IPS DF 6.9 (cell line): ENCODE data around the gene DDIT4.
"Not testable (repeated sequence)": the region's sequence is repeated elsewhere in the genome, so short reads cannot be mapped to it uniquely, and the experiment has no call there.

Source experiments
- DNase-seq: peaks from one replicate; pipeline ENCODE4 v3.0.0-alpha.2; 2013; ENCODE audit warnings: low read depth, low spot score
- H3K27ac ChIP-seq: one replicate; pipeline ENCODE4 v1.5.1; 2013; ENCODE audit warnings: low read length, control low read depth
- H3K27me3 ChIP-seq: 2 replicates; pipeline ENCODE4 v1.6.1; 2013; ENCODE audit warnings: mild to moderate bottlenecking, low read length; ENCODE audit not compliant: control insufficient read depth, insufficient read depth
- H3K36me3 ChIP-seq: 2 replicates; pipeline ENCODE4 v1.6.1; 2013; ENCODE audit warnings: low read length; ENCODE audit not compliant: control insufficient read depth, insufficient read depth
- H3K4me1 ChIP-seq: 2 replicates; pipeline ENCODE4 v1.6.1; 2013; ENCODE audit warnings: low read length; ENCODE audit not compliant: control insufficient read depth, insufficient read depth
- H3K4me3 ChIP-seq: 2 replicates; pipeline ENCODE4 v1.5.1; 2013; ENCODE audit warnings: mild to moderate bottlenecking, low read length
- H3K9me3 ChIP-seq: 2 replicates; pipeline ENCODE4 v1.6.1; 2013; ENCODE audit warnings: low read length, inconsistent platforms; ENCODE audit not compliant: control insufficient read depth, insufficient read depth
- WGBS: extraction: QIAGEN DNeasy Blood & Tissue Kit; methylation state at CpG from one replicate; pipeline ENCODE4 v1.1.7; 2013; ENCODE audit warnings: mixed read lengths, missing lambda C conversion rate; ENCODE audit not compliant: insufficient read length, insufficient coverage; 5-methylcytosine and 5-hydroxymethylcytosine counted together

DDIT4 gene, protein sequence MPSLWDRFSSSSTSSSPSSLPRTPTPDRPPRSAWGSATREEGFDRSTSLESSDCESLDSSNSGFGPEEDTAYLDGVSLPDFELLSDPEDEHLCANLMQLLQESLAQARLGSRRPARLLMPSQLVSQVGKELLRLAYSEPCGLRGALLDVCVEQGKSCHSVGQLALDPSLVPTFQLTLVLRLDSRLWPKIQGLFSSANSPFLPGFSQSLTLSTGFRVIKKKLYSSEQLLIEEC

DNA sequence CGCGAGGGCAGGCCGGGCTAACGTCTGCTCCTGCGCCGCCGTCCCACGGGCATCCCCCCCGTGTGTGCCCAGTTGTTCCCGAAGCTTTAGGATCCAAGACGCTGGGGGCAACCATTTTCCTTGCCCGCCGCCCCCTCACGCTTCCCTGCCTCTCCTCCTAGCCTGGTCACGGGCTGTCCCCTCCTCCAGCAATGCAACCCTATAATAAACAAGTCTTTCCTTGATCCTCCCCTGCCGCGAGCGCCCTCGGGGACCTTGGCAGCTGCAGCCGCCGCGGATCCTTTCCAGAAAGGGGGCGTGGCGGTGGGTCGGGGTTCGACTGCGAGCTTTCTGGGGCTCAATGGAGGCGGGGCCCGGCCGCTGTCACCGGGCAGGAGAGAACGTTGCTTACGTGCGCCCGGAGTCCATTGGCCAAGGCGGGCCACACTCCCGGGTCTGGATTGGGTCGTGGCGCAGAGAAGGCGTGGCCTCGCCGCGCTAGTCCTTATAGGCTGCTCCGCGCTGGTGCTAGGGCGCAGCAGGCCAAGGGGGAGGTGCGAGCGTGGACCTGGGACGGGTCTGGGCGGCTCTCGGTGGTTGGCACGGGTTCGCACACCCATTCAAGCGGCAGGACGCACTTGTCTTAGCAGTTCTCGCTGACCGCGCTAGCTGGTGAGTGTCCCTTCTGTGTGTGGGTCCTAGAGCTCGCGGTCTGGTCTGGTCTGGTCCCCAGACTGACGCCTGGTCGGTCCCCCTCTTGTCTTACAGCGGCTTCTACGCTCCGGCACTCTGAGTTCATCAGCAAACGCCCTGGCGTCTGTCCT lies at the start of gene DDIT4:
Gene DDIT4 (plus strand): TSS at position 515 of the 803 bp plus-strand sequence. CDS start 293 bp downstream, outside the sequence.
- DNase-seq, result peak; percentile 98
- H3K36me3 ChIP-seq, result peaks cover 3% of the 10 kb centered on the region; the same call in 1 of the 2 replicates
- H3K4me1 ChIP-seq, result peaks cover 3% of the 10 kb centered on the region
- H3K27me3 ChIP-seq, result no peaks in the 10 kb centered on the region
- no CpG with 5 or more reads among the region's 67 CpGs for WGBS
- no peak within 1 kb of the TSS for H3K27ac ChIP-seq
- H3K4me3 ChIP-seq, result peak within 1 kb of the TSS; percentile 69
- no peaks in the 10 kb centered on the region for H3K9me3 ChIP-seq

- not testable (repeated sequence) for DNase-seq, H3K27me3 ChIP-seq, H3K9me3 ChIP-seq, H3K4me3 ChIP-seq, H3K27ac ChIP-seq, H3K4me1 ChIP-seq, H3K36me3 ChIP-seq
- WGBS, result no CpG with 5 or more reads among the region's 6 CpGs
These were observed 49.5 kb upstream of the DDIT4 start for GRCh38 chr10:72224191-72224590.

DNA sequence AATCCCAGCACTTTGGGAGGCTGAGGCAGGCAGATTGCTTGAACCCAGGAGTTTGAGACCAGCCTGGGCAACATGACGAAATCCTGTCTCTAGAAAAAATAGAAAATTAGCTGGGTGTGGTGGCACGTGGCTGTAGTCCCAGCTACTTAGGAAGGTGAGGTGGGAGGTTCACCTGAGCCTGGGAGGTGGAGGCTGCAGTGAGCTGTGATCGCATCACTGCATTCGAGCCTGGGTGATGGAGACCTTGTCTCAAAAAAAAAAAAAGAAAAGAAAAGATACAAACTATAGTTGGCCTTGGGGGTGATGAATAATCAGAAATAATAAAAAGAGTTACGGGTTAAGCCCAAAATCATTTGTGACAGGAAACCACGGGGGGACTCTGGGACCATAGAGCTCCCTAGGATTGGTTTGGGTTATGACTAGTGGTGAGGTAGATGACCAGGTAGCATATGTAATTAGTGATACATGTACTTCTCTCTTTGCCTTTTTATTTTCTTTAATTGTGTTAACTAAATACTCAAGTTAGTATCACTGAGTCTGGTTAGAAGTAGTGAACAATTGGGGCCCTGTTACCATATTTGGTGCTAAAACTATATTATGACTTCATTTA lies 47.2 kb upstream of the DDIT4 start:
- no CpG with 5 or more reads among the region's 6 CpGs for WGBS
- no peak overlapping the region for H3K27ac ChIP-seq
- H3K36me3 ChIP-seq, result no peaks in the 10 kb centered on the region; the same call in 1 of the 2 replicates
- H3K27me3 ChIP-seq, result no peaks in the 10 kb centered on the region
- H3K4me3 ChIP-seq, result no peak overlapping the region
- peaks cover 2% of the 10 kb centered on the region; the same call in 1 of the 2 replicates for H3K4me1 ChIP-seq
- no peaks in the 10 kb centered on the region for H3K9me3 ChIP-seq
- no peak for DNase-seq

- Histone ChIP-seq H3K36me3 (peaks cover under 1% of the 10 kb centered on the region; the same call in 1 of the 2 replicates), H3K4me3 (no peak overlapping the region), H3K9me3 (no peaks in the 10 kb centered on the region), H3K27ac (no peak overlapping the region), H3K4me1 (peaks cover 2% of the 10 kb centered on the region; the same call in 1 of the 2 replicates), H3K27me3 (no peaks in the 10 kb centered on the region)
- no peak for DNase-seq
- no CpG with 5 or more reads among the region's 6 CpGs for WGBS
These were observed 45.9 kb upstream of the DDIT4 start for GRCh38 chr10:72227826-72228225.

- H3K36me3 ChIP-seq, result peaks cover 2% of the 10 kb centered on the region; the same call in 1 of the 2 replicates
- H3K4me1 ChIP-seq, result peaks cover 2% of the 10 kb centered on the region; the same call in 1 of the 2 replicates
- H3K27ac ChIP-seq, result no peak overlapping the region
- no peak for DNase-seq
- H3K27me3 ChIP-seq, result no peaks in the 10 kb centered on the region
- WGBS, result no CpG with 5 or more reads among the region's 2 CpGs
- H3K4me3 ChIP-seq, result no peak overlapping the region
- no peaks in the 10 kb centered on the region for H3K9me3 ChIP-seq
These were observed 45.4 kb upstream of the DDIT4 start for GRCh38 chr10:72228318-72228751.

GRCh38 chr10:72229261-72230251 lies 44.2 kb upstream of the DDIT4 start:
- H3K4me3 ChIP-seq, result no peak overlapping the region
- H3K4me1 ChIP-seq, result peaks cover 2% of the 10 kb centered on the region; the same call in 1 of the 2 replicates
- H3K27ac ChIP-seq, result no peak overlapping the region
- H3K27me3 ChIP-seq, result no peaks in the 10 kb centered on the region
- peaks cover 5% of the 10 kb centered on the region; the same call in 1 of the 2 replicates for H3K36me3 ChIP-seq
- no peaks in the 10 kb centered on the region for H3K9me3 ChIP-seq
- WGBS, result no CpG with 5 or more reads among the region's 8 CpGs
- DNase-seq, result no peak

GRCh38 chr10:72233621-72234020 lies 40.1 kb upstream of the DDIT4 start:
- DNase-seq, result no peak
- no peaks in the 10 kb centered on the region for H3K27me3 ChIP-seq
- H3K4me3 ChIP-seq, result no peak overlapping the region
- no peak overlapping the region for H3K27ac ChIP-seq
- no peaks in the 10 kb centered on the region; the same call in 1 of the 2 replicates for H3K4me1 ChIP-seq
- H3K9me3 ChIP-seq, result no peaks in the 10 kb centered on the region
- H3K36me3 ChIP-seq, result peaks cover 6% of the 10 kb centered on the region; the same call in 1 of the 2 replicates

DNA sequence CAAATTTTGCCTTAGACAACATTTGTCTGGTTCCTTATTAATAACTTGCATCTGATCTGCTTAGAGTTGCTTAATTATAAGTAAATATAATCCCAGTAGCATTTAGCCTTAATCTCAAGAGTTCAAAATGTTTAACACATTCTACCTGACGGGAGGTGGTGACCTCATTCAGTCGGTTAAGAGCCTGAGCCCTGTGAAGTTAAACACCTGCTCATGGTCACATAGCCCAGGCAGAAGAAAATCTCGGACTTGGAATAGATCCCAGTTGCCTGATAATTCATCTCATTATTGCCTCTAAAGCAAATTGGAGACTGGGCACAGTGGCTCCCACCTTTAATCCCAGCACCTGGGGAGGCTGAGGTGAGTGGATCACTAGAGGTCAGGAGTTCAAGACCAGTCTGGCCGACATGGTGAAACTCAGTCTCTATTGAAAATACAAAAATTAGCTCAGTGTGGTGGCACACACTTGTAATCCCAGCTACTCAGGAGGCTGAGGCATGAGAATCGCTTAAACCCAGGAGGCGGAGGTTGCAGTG lies 39.1 kb upstream of the DDIT4 start:
- H3K9me3 ChIP-seq, result no peaks in the 10 kb centered on the region
- H3K27ac ChIP-seq, result no peak overlapping the region
- H3K4me3 ChIP-seq, result no peak overlapping the region
- no peak for DNase-seq
- peaks cover 6% of the 10 kb centered on the region; the same call in 1 of the 2 replicates for H3K36me3 ChIP-seq
- no peaks in the 10 kb centered on the region; the same call in 1 of the 2 replicates for H3K4me1 ChIP-seq
- no peaks in the 10 kb centered on the region for H3K27me3 ChIP-seq
- WGBS, result no CpG with 5 or more reads among the region's 6 CpGs

DNA sequence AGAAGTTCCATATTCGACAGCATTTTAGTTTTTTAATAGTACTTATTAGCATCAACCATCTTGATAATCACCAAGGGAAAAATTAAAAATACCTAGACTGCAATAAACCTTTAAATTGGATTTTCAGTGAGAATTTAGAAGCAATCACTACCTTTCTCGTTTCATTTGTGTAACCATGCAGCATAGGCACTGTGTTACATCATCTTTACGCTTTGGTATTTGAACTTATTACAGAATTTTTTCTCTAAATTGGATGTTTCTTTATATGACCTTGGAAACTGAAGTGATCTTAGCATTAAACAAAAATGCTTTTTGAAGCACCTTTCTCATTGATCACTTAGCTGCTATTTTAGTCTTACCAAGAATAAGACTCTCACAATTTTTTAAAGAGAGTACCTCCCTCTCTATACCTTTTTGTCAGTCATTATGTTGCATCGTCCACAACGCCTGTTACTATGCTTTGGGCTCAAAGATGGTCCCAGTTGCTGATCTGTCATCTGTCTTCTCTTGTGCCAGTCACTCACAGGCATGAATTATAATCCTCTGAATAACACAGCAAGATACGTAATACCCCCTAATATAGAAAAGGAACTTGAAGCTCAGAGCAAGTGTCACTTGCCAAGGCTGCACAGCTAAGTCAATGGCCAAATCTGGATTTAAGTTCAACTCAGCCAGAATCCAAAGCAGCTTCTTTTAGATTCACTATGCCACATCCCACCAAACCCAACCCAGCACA lies 38.0 kb upstream of the DDIT4 start:
- H3K27me3 ChIP-seq, result no peaks in the 10 kb centered on the region
- peaks cover 6% of the 10 kb centered on the region; the same call in 1 of the 2 replicates for H3K36me3 ChIP-seq

More for the DNA sequence above, 38.0 kb upstream of the DDIT4 start:
- 100% methylated on average over 1 of the region's 6 CpGs for WGBS
- no peak overlapping the region for H3K4me3 ChIP-seq
- no peaks in the 10 kb centered on the region for H3K9me3 ChIP-seq
- no peak for DNase-seq
- no peak overlapping the region for H3K27ac ChIP-seq
- H3K4me1 ChIP-seq, result no peaks in the 10 kb centered on the region
